GM12801 (cell line): ENCODE measurements around the gene AFG3L2.

ENCODE experiments used
- CTCF ChIP-seq: IDR thresholded peaks from one replicate; pipeline ENCODE4 v1.5.1; 2011; ENCODE audit warnings: control low read depth; ENCODE audit not compliant: insufficient read length; ENCODE audit errors: extremely low read depth

The AFG3L2 gene

GRCh38 chr18:12345491-12346239 lies 31.4 kb downstream of the AFG3L2 start:
- no peak for TF ChIP-seq CTCF

GRCh38 chr18:12342661-12343060 lies 34.4 kb downstream of the AFG3L2 start:
- no peak for TF ChIP-seq CTCF

- no peak for TF ChIP-seq CTCF
Measured at GRCh38 chr18:12340945-12341660, 35.9 kb downstream of the AFG3L2 start.

GRCh38 chr18:12338382-12338781 lies 38.6 kb downstream of the AFG3L2 start:
- no peak for TF ChIP-seq CTCF

GRCh38 chr18:12336887-12337286 lies 40.1 kb downstream of the AFG3L2 start:
- no peak for TF ChIP-seq CTCF

- no peak for TF ChIP-seq CTCF
Measured at GRCh38 chr18:12336171-12336613, 40.8 kb downstream of the AFG3L2 start.

GRCh38 chr18:12335503-12335902 lies 41.5 kb downstream of the AFG3L2 start:
- no peak for TF ChIP-seq CTCF
